ENCODE measurements around the gene RB1.

RB1 gene

DNA sequence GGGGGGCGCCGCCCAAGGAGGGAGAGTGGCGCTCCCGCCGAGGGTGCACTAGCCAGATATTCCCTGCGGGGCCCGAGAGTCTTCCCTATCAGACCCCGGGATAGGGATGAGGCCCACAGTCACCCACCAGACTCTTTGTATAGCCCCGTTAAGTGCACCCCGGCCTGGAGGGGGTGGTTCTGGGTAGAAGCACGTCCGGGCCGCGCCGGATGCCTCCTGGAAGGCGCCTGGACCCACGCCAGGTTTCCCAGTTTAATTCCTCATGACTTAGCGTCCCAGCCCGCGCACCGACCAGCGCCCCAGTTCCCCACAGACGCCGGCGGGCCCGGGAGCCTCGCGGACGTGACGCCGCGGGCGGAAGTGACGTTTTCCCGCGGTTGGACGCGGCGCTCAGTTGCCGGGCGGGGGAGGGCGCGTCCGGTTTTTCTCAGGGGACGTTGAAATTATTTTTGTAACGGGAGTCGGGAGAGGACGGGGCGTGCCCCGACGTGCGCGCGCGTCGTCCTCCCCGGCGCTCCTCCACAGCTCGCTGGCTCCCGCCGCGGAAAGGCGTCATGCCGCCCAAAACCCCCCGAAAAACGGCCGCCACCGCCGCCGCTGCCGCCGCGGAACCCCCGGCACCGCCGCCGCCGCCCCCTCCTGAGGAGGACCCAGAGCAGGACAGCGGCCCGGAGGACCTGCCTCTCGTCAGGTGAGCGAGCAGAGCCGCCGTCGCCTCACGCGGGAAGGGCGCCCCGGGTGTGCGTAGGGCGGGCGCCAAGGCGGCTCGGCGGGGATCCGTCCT is at the start of gene RB1:
Gene RB1, plus strand, starts transcription at position 393 of the 784 bp plus-strand sequence. Its CDS starts 162 bp downstream, at position 555.
- in situ Hi-C loops (cut with HindIII; ENCODE audit: low sequenced_read_pairs) = no loop called here

DNA sequence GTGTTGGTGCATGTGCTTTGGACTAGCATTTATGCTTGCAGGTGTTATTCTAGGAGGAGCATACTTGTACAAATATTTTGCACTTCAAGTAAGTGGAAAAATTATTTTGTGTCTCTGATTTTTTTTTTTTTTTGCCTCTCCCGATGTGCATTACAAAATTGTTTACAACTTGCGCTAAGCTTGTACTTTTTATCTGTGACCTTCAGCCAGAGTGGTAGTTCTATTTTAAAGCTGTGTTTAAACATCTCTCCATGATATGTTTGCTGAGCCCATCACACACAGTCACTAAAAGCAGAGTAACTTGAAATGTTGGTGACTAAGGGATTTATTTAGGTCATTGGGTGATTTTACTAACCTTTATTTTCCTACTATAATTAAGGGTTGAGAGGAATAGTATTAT is 49.7 kb upstream of the RB1 start:
- in situ Hi-C loops (cut with HindIII; ENCODE audit: low sequenced_read_pairs) = no loop called here

- in situ Hi-C loops (cut with HindIII; ENCODE audit: low sequenced_read_pairs) = no loop called here
Measured at GRCh38 chr13:48255090-48255489, 48.5 kb upstream of the RB1 start.

- in situ Hi-C loops (cut with HindIII; ENCODE audit: low sequenced_read_pairs) = no loop called here
Measured at GRCh38 chr13:48255954-48256353, 47.6 kb upstream of the RB1 start.

GRCh38 chr13:48258002-48258401 is 45.5 kb upstream of the RB1 start:
- in situ Hi-C loops (cut with HindIII; ENCODE audit: low sequenced_read_pairs) = no loop called here

- in situ Hi-C loops (cut with HindIII; ENCODE audit: low sequenced_read_pairs) = no loop called here
Measured at GRCh38 chr13:48258430-48258829, 45.1 kb upstream of the RB1 start.

- in situ Hi-C loops (cut with HindIII; ENCODE audit: low sequenced_read_pairs) = no loop called here
Measured at GRCh38 chr13:48260970-48261369, 42.6 kb upstream of the RB1 start.

GRCh38 chr13:48263196-48263595 is 40.4 kb upstream of the RB1 start:
- in situ Hi-C loops (cut with HindIII; ENCODE audit: low sequenced_read_pairs) = no loop called here

- in situ Hi-C loops (cut with HindIII; ENCODE audit: low sequenced_read_pairs) = no loop called here
Measured at GRCh38 chr13:48264058-48264457, 39.5 kb upstream of the RB1 start.

- in situ Hi-C loops (cut with HindIII; ENCODE audit: low sequenced_read_pairs) = no loop called here
Measured at GRCh38 chr13:48265217-48265815, 38.2 kb upstream of the RB1 start.

- in situ Hi-C loops (cut with HindIII; ENCODE audit: low sequenced_read_pairs) = no loop called here
Measured at GRCh38 chr13:48266150-48266549, 37.4 kb upstream of the RB1 start.

GRCh38 chr13:48266701-48267639 is 36.6 kb upstream of the RB1 start:
- in situ Hi-C loops (cut with HindIII; ENCODE audit: low sequenced_read_pairs) = no loop called here

DNA sequence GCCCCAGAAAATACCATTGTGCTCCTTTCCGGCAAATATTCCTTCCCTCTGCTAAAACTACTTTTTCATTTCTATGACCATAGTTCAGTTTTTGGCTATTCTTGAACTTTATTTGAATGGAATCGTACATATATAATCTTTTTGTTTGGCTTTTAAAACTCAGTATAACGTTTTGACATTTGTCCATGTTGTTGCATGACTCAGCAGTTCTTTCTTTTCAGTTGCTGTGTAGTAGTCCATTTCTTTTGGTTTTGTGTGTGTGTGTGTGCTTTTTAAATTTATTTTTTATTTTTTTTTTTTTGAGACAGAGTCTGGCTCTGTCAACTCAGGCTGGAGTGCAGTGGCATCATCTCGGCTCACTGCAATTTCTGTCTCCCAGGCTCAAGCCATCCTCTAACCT is 35.5 kb upstream of the RB1 start:
- in situ Hi-C loops (cut with HindIII; ENCODE audit: low sequenced_read_pairs) = no loop called here

- in situ Hi-C loops (cut with HindIII; ENCODE audit: low sequenced_read_pairs) = no loop called here
Measured at GRCh38 chr13:48273346-48273745, 30.2 kb upstream of the RB1 start.

DNA sequence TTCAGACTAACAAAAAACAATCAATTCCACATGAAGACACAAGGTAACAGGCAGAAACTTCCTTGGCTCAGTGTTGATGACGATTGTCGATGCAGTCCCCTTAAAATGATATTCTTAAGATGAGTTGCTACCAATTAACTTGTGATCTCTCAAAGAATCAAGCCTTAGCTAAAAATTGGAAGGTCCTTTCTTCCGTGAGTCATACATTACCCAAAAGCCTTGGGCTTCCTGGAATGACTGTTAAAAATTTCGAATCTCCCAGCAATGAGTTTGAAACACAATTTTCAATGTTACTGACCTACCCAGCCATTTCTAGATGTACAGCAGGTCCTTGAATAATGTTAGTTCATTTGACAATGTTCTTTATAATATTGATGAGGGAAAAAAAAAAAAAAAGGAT is 28.0 kb upstream of the RB1 start:
- in situ Hi-C loops (cut with HindIII; ENCODE audit: low sequenced_read_pairs) = no loop called here

DNA sequence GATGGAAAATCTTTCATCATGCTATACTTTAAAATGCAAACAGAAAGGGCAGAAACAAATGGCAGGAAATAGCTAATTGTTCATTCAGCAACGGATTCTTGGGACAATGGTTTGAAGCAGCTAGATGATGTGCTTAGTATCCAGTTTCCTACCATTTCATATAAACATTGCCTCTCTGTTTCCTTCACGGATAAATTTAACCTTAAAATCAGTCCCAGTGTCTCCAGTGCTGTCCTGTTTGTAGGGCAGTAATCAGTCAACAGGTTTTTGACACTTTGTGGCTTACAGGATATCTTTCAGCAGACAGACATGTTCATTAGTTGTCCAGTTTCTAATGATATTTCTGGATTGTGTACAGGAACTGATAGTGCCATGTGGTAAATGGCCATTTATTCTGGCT is 24.7 kb upstream of the RB1 start:
- in situ Hi-C loops (cut with HindIII; ENCODE audit: low sequenced_read_pairs) = no loop called here

- in situ Hi-C loops (cut with HindIII; ENCODE audit: low sequenced_read_pairs) = no loop called here
Measured at GRCh38 chr13:48281556-48281955, 22.0 kb upstream of the RB1 start.

DNA sequence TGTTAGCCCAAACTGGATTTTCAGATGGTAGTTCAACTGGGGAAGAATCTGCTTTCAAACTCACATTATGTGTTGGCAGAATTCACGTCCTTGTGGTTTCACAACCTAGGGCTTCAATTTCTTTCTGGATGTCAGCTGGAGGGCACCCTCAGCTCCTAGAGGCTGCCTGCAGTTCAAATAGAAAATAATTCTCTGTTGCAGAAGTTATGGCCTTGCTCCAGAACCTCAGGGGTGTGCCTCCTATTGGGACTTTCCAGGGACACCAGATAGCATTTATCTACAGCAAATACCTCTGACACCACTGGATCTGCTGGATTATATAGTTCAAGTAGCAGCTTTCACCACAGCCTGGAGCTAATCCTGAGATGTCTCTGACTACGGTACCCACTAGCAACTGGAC is 11.8 kb upstream of the RB1 start:
- in situ Hi-C loops (cut with HindIII; ENCODE audit: low sequenced_read_pairs) = no loop called here

GRCh38 chr13:48292650-48293049 is 10.9 kb upstream of the RB1 start:
- in situ Hi-C loops (cut with HindIII; ENCODE audit: low sequenced_read_pairs) = no loop called here

DNA sequence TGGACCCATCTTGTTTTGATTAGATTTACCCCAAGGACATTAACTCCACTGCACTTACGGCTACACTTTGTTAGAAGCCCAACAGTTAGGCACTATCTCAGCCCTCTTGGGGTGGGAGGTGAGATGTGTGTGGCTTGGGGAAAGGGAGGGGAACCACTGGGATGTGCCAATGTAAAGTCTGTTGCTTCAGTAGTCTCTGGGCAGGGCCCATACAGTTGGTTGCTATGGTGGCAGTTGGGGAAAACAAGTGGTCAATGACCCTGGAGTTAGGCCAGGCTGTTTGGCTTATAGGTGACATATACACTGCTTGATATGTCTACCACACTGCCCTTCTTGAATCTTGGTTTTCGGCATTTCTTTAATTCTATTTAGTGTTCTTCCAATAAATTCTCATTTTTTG is 8.9 kb upstream of the RB1 start:
- in situ Hi-C loops (cut with HindIII; ENCODE audit: low sequenced_read_pairs) = no loop called here

- in situ Hi-C loops (cut with HindIII; ENCODE audit: low sequenced_read_pairs) = no loop called here
Measured at GRCh38 chr13:48295271-48295670, 8.3 kb upstream of the RB1 start.

DNA sequence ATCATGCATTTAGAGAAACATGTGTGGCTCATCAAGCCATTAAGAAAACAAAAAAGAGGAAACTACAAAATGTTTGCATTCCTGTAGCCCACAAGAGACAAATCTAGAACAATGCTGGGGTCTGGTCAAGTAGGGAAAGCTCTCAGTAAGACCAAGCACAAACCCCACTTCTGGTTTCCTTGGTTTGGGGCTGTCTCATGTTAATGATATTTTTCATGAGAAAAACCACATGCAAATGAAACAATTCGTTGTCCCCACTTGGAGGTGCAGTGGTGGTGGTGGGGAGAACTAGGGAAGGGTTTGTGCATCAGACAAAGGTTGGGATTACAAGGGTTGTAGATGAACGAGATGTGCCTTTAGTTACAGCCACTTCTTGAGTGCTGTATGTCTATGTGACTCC is 7.0 kb upstream of the RB1 start:
- in situ Hi-C loops (cut with HindIII; ENCODE audit: low sequenced_read_pairs) = no loop called here

Data from DLD1 (cell line).